ENCODE results near the gene VPS45.
"Not testable (repeated sequence)": the region's sequence is repeated elsewhere in the genome, so short reads cannot be mapped to it uniquely, and the experiment has no call there.

Gene VPS45

GRCh38 chr1:150138044-150138443 lies 70.5 kb downstream of the VPS45 start:
- no peak for DNase-seq

- DNase-seq, result no peak
Measured at GRCh38 chr1:150141452-150141851, 73.9 kb downstream of the VPS45 start.

- DNase-seq, result no peak
Measured at GRCh38 chr1:150142083-150142482, 74.5 kb downstream of the VPS45 start.

GRCh38 chr1:150144606-150145005 lies 77.0 kb downstream of the VPS45 start:
- DNase-seq, result no peak

- not testable (repeated sequence) for DNase-seq
Measured at GRCh38 chr1:150146016-150146415, 78.4 kb downstream of the VPS45 start.

GRCh38 chr1:150146849-150147542 lies 79.4 kb downstream of the VPS45 start:
- DNase-seq, result no peak

GRCh38 chr1:150148837-150149270 lies 81.3 kb downstream of the VPS45 start:
- DNase-seq, result no peak

- peak; percentile 68 for DNase-seq
Measured at GRCh38 chr1:150149271-150150132, 81.9 kb downstream of the VPS45 start, which contains the start of gene PLEKHO1. TSS of gene PLEKHO1 (plus strand) at chr1:150149916. CDS start at chr1:150150258, 342 bp downstream.

- DNase-seq, result no peak
Measured at GRCh38 chr1:150150133-150151021, 82.8 kb downstream of the VPS45 start.

GRCh38 chr1:150151291-150152181 lies 84.0 kb downstream of the VPS45 start:
- no peak for DNase-seq

- no peak for DNase-seq
Measured at GRCh38 chr1:150152182-150152536, 84.6 kb downstream of the VPS45 start.

- DNase-seq, result no peak
Measured at GRCh38 chr1:150152772-150153456, 85.3 kb downstream of the VPS45 start.

GRCh38 chr1:150154143-150154542 lies 86.6 kb downstream of the VPS45 start:
- no peak for DNase-seq

- DNase-seq, result no peak
Measured at GRCh38 chr1:150155413-150156071, 88.0 kb downstream of the VPS45 start.

GRCh38 chr1:150156868-150157603 lies 89.5 kb downstream of the VPS45 start:
- no peak for DNase-seq

- DNase-seq, result no peak
Measured at GRCh38 chr1:150159550-150159949, 92.0 kb downstream of the VPS45 start.

GRCh38 chr1:150160964-150161621 lies 93.5 kb downstream of the VPS45 start:
- no peak for DNase-seq

GRCh38 chr1:150161747-150162581 lies 94.4 kb downstream of the VPS45 start:
- no peak for DNase-seq

GRCh38 chr1:150162582-150162861 lies 94.9 kb downstream of the VPS45 start:
- DNase-seq, result no peak
